MV-4-11 (cell line): ENCODE data around the gene ATP10B.

Source experiments
- DNase-seq: peaks from one replicate; lab custom pipeline; 2025; lab: John Stamatoyannopoulos, UW

ATP10B gene

DNA sequence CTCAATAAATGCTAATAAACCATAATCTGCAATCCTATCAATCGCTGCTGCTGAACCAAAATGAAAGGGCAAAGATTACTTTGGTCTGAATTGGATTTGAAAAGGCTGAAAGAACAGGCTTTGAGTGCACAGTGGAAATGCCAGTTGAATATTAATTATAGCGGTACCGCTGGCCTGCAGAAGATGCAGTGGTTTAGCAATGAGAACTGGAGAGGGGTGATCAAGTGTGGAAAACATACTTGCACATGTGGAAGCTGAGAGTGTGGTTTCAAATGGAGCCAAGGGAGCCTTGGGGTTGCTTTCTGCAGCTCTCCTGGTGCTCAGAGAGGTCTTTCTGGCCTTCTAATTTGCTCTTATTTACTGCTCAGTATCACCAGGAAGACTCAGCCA, 296.4 kb downstream of the ATP10B start:
- DNase-seq, result no peak

DNA sequence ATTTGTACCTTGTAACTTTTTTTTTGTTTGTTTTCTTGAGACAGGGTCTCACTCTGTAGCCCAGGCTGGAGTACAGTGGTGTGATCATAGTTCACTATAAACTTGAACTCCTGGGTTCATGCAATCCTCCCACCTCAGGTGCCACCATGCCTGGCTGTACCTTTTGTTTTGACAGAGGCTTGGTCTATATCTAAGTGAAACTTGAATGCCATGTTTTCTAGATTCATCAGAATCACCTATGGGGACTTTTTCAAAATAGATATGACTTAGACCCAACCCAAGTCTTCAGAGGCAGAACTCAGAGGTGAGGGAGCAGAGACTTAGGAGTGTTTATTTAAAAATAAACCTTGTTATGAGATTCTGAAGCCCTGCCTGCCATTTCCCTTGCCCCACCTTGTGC, 301.9 kb downstream of the ATP10B start:
- no peak for DNase-seq

DNA sequence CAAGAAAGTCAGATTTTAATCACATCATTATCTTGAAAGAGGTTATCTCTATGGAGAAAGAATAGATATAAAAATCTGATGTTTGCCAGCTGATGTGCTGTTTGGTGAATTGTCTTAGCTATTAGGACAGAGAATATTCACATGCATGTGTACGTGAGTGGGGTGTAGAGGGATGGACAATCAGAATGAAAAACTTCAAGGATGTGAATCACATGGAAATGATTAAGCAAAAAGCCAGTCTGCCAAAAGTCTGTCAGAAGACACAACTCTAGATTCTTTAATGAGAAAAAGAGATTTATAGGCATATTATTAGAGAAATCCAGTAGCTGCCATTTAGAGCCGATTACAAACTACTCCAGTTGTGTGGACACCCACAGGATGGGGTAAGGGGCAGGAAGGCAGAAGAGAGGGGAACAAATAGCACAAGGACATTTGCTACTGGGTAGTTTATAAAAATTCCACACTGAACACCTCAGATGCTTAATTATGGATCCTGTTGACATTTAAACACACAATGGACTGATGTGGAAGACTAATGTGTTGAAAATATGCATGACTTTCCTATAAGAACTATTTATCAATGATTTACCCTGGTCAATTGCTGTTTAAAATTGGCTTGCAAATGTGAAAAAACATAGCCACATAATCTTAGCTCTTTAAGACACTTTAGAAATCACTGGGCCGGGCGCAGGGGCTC, 302.9 kb downstream of the ATP10B start:
- no peak for DNase-seq

DNA sequence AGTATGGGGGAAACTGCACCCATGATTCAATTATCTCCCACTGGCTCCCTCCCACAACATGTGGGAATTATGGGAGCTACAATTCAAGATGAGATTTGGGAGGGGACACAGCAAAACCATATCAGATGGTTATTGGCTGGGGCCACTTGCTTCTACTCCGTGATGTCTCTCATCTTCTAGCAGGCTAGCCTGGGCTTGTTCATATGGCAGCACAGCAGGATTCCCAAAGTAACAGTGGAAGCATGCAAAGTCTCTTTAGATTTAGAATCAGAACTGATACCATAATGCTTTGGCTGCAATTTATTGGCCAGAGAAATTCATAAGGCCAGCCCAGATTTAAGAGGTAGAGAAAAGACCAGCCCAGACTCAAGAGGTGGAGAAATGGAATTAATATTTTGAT, 304.1 kb downstream of the ATP10B start:
- no peak for DNase-seq

DNA sequence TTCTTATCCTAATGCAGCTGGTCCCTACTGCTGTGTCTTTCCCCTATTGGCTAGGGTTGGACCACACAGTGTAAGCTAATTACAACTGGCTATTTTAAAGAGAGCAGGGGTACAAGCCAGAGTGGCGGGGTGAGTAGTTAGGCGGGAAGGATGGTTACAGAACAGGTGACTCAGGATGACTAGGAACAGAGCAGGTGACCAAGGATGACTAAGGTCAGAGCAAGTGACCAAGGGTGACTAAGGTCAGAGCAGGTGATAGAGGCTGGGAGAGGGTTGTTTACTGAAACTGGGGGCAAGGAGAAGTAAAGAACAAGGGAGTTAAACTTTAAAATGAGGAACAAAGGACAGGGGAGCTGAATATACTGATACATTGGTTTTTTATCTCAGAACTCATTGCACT, 304.9 kb downstream of the ATP10B start:
- no peak for DNase-seq

DNA sequence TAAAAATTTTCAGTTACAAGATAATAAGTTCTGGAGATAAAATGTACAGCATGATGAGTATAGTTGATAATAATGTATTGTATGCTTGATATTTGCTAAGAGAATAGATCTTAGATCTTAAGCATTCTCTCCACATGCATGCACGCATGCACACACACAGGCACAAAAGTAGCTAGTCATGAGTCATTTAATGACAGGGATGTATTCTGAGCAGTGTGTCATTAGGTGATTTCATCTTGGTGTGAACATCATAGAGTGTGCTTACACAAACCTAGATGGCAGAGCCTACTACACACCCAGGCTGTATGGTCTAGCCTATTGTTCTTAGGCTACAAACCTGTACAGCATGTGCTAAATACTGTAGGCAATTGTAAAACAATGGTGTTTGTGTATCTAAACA, 306.2 kb downstream of the ATP10B start:
- no peak for DNase-seq

DNA sequence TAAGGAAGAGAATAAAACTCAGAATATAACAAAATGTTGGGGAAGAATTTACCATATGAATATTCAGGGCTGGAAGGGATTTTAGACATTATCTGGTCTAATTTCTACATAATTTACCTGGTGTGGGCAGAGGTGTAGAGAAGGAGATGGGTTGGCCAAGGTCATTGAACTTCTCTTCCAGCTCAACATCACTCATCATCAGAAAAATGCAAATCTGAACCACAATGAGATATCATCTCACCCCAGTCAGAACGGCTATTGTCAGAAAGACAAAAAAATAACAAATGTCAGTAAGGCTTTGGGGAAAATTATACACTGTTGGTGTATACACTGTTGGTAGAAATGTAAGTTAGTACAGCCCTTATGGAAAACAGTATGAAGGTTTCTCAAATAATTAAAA, 308.6 kb downstream of the ATP10B start:
- no peak for DNase-seq

DNA sequence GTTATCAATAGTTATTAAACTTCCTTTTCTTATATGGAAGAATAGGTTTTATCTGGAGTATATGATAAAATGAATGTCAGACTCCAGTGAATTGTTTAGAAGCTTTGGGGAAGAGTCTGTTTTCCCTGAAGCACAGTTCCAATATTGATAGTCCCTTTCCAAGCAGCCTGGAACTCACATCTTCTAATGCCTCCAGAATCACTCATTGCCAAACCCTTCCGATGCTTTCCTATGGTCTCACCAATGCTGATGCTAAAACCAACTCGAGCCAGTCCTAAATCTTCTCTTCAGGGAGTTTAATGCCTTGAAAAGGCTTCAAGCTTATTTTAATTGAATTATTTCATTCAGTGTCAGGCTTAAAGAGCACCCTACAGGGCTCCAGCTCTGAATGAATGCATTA, 309.2 kb downstream of the ATP10B start:
- DNase-seq, result no peak

DNA sequence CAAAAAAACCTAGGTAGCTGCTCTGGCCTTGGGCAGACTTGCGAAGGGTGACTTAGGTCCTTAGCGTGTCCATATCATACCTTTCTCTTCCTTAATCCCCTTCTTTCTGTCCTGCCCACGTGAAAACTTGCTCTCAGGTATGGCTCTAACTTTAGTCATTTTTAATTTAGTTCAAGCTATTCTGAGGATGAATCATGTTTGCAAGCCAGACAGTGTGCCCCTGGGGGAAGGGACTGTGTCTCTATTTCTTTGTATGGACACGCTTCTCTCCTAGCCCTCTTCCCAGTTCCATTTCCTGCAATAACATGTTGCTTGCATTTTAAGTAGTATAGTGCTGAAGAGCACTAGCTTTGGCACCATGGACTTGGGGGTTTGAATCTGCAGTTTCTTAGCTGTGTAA, 309.7 kb downstream of the ATP10B start:
- DNase-seq, result no peak

DNA sequence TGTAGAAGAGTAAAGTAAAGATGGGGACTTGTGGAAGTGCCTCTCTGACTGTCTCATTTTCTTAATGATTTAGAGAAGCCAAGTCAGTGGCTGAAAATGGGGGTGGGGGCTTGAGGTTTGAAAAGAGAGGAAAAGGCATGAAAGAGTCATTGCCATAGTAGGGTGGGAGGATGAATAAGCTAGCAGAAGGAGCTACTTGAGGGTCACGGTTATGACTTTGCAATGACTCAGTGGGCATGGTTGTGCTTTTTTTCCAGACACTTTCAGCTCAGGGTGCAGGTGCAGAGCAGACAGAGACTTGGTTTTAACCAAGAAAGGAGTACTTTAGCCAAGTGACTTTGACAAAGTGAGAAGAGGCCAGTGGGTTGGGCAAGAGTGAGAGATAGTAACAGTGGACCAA, 312.6 kb downstream of the ATP10B start:
- DNase-seq, result no peak

DNA sequence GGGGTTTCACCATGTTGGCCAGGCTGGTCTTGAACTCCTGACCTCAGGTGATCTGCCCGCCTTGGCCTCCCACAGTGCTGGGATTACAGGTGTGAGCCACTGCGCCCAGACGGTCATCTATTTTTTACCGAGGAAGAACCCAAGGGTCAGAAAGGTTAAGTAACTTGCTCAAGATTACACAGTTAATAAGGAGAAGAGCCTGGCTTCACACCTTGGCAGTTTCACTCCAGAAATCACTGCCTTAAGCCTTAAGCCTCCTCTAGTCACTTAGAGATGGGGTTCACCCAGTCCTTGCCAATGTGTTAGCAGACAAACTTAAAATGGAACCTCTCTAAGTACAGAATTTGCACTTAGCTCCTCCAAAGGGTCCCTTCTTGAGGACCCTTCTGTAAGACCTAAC, 314.1 kb downstream of the ATP10B start:
- DNase-seq, result no peak

DNA sequence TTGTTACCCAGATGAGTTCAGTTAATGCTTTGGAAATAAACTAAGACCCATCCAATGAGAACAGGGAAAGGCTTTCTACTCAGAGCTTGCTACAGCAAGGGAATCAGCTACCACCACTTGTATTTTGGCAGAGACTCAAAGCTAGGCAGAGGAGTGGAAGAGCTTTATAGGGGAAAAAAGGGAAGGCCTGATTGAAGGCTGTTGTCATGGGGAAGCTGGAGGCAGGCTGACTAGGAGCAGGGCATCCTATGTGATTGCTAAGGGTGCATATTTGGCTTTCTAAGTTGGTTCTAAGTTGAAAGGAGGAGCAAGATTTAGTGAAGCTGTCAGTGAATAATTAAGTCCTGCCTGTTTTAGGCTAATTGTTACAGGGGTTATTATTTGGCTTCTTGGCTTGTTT, 314.9 kb downstream of the ATP10B start:
- DNase-seq, result no peak

DNA sequence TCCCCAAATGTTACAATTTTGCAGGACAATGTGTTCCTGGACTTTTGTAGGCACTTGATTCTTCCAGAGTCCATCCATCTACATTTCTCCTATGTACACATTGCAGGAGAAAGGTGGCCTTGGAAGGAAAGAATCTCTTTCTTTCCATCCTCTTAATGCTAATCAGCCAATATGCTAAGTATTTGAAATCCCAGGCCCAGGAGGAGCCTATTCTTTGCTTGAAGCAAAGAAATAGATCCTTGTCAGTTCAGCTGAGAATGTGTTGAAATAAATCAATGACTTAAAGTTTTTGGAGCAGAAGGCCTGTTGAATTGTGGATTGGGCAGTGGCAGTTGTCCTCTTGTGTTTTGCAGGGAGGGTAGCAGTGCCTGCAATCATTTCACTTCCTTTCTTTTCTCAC, 317.1 kb downstream of the ATP10B start:
- no peak for DNase-seq

DNA sequence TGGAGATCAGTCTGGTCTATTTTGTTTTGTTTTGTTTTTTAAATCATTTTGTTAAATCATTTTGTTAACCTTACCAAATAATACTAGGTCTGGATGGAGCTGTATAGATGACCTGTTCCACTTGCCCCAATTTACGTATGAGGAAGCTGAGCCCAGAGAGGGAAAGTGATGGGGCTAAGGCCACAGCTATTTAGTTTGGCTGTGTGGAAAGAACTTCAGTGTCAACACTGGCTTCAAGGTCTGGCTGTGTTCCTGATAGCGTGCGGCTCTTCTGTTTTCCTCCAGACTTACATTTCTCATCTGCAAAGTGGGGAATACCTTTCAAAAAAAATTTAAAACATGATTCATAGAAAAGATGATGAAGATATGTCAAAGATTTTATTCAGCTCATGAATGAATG, 317.9 kb downstream of the ATP10B start:
- no peak for DNase-seq

DNA sequence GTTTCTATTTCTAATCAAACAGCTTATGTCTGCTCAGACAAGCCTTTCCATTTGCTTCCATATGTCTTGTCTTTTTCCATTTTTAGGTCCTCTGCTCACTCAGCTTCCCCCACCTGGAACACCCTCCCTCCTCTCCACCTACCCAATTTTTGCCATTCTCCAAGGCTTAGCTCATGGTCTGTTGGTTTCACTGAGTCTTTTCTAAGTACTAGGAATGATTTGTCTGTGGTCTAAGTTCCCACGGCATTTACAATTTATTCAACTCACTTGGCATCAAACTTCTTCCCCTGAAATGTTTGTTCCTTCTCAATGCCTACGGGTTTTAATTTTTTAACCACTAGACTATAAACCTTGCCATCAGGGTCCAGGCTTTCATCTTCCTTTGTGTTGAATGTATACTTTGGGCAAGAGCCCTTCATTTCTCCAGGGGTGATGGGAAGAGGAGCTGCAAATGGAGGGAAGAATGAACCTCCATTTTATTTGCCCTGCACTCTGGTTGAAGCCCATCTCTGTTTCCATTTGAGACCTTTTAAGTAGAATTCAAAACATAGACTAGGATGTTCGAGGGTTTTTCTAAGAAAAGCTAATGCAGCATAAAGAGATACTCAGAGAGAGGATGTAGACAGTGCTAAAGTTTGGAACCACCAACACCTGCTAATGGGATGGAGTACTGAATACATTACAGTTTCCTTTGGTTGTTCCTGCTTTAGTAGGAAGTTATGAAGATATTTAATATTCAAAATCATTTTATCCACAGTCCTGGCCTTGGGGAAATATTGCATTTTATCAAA, 326.3 kb downstream of the ATP10B start:
- DNase-seq, result no peak

DNA sequence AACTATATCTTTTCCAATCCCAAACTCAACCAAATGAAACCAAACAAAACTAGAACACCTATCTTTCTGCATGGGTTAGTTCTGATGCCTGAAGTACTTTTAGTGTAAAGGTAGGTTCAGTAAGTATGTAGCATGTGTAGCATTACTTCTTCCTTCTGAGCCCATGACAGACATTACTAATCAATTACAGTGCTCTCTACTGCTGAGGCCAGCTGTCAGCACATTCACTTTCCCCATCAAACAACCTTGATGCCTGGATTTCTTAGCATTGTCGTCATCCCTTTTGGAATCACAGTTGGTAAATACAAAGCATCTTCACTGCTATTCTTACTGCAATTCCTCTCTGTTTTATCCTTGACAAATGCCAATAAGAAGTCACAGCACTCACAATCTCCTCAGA, 327.2 kb downstream of the ATP10B start:
- no peak for DNase-seq

DNA sequence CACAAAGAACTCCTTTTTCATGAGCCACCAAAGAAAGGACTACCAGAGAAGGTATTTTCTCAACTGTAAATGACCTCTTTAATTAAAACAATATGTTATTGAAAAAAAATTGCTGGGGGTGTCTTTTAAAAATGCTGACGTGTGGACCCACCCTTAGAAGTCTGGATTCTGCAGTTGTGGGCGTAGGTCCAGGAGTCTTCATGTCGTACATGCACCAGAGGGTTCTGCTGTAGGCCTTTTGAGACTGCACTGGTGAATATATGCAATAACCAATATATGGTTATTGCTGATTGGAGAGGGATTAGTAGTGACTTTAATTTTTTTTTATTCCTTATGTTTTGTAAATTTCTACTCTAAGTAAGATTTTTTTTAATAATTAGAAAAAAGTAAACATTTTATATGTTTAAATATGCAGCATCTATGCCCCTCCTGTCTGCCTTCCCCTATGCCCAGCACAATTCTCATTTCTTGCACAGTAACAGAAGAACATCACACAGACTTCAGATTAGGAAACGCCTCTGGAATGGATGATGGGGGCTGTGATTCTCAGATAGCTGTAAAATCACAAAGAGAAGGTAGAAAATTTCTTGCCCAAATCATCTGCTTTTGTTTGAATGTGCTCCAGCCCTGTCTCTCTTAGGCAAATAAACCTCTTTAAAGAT, 328.4 kb downstream of the ATP10B start:
- DNase-seq, result no peak

DNA sequence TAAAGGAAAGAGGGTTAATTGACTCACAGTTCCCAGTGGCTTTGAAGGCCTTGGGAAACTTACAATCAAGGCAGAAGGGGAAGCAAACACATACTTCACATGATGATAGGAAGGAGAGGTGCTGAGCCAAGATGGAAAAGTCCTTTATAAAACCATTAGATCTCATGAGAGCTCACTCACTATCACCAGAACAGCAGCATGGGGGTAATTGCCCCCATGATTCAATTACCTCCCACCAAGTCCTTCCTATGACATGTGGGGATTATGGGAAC, 330.7 kb downstream of the ATP10B start:
- DNase-seq, result no peak

DNA sequence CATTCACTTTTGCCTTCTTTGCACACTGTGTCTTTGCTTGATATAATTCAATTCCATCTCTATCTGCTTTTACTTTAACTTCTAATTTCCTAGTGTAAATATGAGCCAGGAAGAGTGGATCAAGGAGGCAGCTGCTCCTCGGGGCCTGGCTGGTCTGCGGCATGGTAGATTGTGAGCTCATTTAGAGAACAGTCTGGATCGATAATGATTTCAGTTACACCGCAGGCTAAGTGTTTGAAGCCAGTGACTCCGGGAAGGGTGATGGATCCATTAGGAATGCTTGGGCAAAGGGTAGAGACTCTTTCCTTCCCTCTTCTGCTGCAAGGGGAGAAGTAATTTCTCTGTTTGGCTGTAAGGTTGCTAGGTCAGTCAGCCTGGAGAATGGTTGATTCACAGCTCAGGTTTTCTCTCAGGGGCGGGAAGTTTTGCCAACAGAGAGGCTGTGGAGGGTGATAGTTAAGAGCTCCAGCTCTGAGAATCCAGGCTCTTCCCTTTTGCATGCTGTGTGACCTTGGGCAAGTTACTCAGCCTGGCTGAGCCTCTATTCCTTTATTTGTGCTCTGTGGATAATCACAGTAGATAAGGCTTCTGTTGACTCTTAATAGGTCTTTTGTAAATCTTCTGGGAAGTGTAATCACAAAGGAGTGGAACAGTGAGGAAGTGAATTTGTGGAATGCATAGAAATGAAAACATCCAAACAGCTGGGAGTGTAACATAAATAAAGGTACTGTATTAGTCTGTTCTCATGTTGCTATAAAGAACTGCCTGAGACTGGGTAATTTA, 331.2 kb downstream of the ATP10B start:
- DNase-seq, result no peak

DNA sequence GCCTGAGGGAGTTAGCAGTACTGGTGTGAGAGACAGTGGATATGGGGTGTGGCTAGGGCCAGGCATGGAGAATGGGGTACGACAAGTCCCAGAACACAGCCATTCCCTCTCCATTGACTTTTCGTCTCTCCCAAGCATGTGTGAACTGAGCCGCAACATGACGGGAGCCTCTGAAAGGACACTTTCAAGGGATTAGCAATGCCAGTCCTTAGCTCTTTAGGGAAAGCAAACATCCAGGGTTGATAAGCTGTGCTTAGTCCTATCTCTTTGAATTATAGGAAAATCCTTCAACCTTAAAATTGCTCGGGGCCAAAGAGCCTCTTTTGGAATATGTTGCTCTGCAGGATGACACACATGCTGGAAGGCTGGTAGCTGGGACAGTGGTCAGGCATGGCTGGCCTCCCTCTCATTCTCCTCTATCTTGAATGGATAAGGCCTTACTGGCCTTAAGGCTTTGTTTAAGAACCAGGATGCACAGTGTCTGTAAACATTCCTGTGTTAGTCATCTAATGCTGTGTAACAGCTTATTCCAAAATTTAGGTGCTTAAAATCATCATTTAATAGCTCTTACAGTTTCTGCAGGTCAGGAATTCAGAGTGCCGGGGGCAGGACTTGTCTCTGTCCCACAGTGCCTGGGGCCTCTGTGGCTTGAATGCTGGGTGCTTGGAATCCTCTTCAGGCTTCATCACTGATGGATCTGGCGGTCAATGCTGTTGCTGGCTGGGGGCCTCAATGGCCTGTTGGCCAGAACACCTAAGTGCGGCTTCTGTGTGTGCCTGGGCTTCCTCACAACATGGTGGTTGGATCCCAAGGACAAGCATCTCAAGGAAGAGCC, 335.1 kb downstream of the ATP10B start:
- DNase-seq, result no peak

DNA sequence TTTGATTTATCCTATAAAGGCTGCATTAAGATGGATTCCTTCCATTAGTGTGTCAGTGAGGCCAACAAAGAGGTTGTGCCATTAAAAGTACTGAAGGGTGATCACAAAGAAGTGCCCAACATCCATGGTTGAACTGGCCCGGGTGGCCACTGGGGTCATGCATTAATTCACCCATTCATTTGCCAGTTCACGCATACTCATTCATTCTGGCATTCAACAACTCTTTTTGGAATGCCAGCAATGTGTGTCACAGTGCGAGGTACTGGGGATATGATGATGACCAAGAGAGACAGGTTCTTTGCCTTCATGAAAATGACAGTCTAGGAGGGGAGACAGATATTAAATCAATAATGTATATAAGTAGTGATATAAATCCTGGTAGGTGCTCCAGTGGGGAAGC, 337.1 kb downstream of the ATP10B start:
- no peak for DNase-seq

DNA sequence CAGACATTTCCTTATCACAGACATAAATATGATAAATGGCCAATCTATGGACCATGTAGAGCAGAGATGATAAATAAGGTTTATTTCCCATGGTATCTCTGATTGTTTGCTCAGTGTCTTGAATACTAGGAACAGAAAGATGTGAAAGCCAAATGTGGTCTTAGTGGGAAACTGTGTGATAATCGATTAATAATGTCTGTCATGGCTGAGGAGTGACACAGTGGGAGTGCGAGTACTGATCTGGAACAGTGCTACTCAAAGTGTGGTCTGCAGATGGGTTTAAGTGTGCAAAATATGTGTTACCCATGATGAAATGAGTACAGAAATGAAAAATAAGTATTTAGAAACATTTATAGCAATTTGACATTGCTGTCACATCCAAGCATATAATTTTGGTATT, 337.8 kb downstream of the ATP10B start:
- no peak for DNase-seq
